Activated CD8-positive, alpha-beta T cell treated with anti-CD3 and anti-CD28 coated beads for 36 hours (primary cell): ENCODE measurements around the gene NPM1. TPM values are rescaled to one million over a fixed set of nuclear protein-coding genes. Genes with fewer than 3 reads are reported as not detected.

Experiments
- ATAC-seq: fragments of 200-7000 bp; cut with Tn5 transposase; one replicate; pipeline ENCODE4 v1.10.0; 2021; ENCODE audit warnings: mild to moderate bottlenecking, moderate library complexity
- CTCF ChIA-PET: fragments of 350-600 bp; sonication (Branson Sonifier 250); formaldehyde crosslinking; loops from one replicate; lab custom pipeline; 2021; ENCODE audit warnings: antibody characterized with exemption; lab: Charles Lee
- POLR2A ChIA-PET: fragments of 350-600 bp; sonication (Branson Sonifier 250); formaldehyde crosslinking; loops from one replicate; lab custom pipeline; 2021; ENCODE audit warnings: antibody characterized with exemption; lab: Charles Lee
- DNase-seq: peaks from one replicate; pipeline ENCODE4 v3.0.0-alpha.2; 2020
- H3K27ac Mint-ChIP-seq: one replicate; pipeline ENCODE4 v1.8.0; 2021; ENCODE audit warnings: mild to moderate bottlenecking, mixed read lengths
- H3K27me3 Mint-ChIP-seq: one replicate; pipeline ENCODE4 v1.8.0; 2021; ENCODE audit warnings: mixed read lengths
- H3K36me3 Mint-ChIP-seq: one replicate; pipeline ENCODE4 v1.8.0; 2021; ENCODE audit warnings: low read depth, mixed read lengths
- H3K4me1 Mint-ChIP-seq: one replicate; pipeline ENCODE4 v1.8.0; 2021; ENCODE audit warnings: low read depth, mixed read lengths
- H3K4me3 Mint-ChIP-seq: one replicate; pipeline ENCODE4 v1.8.0; 2021; ENCODE audit warnings: mild to moderate bottlenecking, moderate library complexity, mixed read lengths
- H3K9me3 Mint-ChIP-seq: one replicate; pipeline ENCODE4 v1.8.0; 2021; ENCODE audit warnings: mixed read lengths
- intact Hi-C: fragments of 100-400 bp; cut with micrococcal nuclease; formaldehyde crosslinking; loops from one replicate; pipeline ENCODE4 v1.10.0; 2022
- total RNA-seq, 2 experiments: library from RNA; stranded (reverse); gene quantifications; one replicate each; pipeline ENCODE4 v1.2.3, GENCODE V29; 2021
- TF ChIP-seq, protein P1 (sequence below): fragments of 200-600 bp; IDR thresholded peaks from one replicate; pipeline ENCODE4 v1.8.0; 2022; ENCODE audit warnings: antibody characterized with exemption, mild to moderate bottlenecking

NPM1 gene
- total RNA-seq, 2 experiments from 2014 or later = 3,203 to 3,498 TPM

DNA sequence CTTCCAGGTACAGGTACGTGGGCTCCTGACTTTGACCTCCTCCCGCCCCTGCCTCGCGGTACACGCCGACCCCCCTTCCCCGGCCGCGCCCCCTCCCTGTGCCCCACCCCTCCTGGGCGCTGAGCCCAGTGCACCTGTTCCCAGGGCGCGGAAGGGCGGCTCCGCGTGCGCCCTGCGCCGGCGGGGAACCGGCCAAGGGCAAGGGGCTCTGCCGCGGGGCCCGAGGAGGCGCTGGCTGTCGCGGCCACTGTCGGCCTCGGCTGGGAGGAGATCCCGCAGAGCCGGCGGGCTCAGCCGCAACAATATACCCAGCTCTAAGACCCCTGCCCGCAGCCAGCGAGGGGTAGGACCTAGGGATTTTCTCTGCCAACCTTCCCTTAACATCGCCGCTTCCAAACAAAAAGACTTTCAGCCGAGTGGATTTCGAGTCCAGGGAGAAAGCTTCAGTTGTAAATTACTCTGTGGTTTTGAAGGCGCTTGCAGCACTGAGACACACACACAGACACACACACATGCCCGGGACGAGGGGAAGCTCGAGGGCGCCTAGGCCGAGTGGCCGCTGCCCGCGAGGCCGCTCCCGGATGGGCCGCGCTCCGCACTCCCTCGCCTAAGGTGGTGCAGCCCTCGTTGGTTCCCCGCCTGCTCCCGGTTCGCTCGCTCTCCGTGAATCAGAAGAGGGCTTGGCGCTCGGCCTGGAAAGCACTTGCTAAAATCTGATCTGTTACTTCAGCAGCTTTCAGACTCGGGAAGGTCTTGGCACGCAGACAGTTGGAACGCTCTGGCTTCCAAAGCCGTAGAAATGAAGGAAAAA lies 33.0 kb downstream of the NPM1 start:
- intact Hi-C loops = no loop called here
- no peak overlapping the region for H3K27ac Mint-ChIP-seq
- ChIA-PET POLR2A (interaction anchor here (0.8 to 1.1 kb wide), 3 partner anchors 11 to 486 kb away, joined by 3 to 4 read pairs (median 3); no protein-coding TSS in a partner anchor), CTCF (interaction anchor here (0.9 to 3.6 kb wide), 3 partner anchors 11 to 63 kb away, joined by 3 to 15 read pairs (median 15); no protein-coding TSS in a partner anchor)
- H3K9me3 Mint-ChIP-seq = no peaks in the 10 kb centered on the region
- DNase-seq = no peak
- no peak for ATAC-seq
- peaks cover 25% of the 10 kb centered on the region for H3K27me3 Mint-ChIP-seq
- TF ChIP-seq, protein P1, sequence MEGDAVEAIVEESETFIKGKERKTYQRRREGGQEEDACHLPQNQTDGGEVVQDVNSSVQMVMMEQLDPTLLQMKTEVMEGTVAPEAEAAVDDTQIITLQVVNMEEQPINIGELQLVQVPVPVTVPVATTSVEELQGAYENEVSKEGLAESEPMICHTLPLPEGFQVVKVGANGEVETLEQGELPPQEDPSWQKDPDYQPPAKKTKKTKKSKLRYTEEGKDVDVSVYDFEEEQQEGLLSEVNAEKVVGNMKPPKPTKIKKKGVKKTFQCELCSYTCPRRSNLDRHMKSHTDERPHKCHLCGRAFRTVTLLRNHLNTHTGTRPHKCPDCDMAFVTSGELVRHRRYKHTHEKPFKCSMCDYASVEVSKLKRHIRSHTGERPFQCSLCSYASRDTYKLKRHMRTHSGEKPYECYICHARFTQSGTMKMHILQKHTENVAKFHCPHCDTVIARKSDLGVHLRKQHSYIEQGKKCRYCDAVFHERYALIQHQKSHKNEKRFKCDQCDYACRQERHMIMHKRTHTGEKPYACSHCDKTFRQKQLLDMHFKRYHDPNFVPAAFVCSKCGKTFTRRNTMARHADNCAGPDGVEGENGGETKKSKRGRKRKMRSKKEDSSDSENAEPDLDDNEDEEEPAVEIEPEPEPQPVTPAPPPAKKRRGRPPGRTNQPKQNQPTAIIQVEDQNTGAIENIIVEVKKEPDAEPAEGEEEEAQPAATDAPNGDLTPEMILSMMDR = no peak
- peaks cover 14% of the 10 kb centered on the region for H3K4me1 Mint-ChIP-seq
- H3K4me3 Mint-ChIP-seq = peak overlapping the region; percentile 58
- H3K36me3 Mint-ChIP-seq = no peaks in the 10 kb centered on the region

DNA sequence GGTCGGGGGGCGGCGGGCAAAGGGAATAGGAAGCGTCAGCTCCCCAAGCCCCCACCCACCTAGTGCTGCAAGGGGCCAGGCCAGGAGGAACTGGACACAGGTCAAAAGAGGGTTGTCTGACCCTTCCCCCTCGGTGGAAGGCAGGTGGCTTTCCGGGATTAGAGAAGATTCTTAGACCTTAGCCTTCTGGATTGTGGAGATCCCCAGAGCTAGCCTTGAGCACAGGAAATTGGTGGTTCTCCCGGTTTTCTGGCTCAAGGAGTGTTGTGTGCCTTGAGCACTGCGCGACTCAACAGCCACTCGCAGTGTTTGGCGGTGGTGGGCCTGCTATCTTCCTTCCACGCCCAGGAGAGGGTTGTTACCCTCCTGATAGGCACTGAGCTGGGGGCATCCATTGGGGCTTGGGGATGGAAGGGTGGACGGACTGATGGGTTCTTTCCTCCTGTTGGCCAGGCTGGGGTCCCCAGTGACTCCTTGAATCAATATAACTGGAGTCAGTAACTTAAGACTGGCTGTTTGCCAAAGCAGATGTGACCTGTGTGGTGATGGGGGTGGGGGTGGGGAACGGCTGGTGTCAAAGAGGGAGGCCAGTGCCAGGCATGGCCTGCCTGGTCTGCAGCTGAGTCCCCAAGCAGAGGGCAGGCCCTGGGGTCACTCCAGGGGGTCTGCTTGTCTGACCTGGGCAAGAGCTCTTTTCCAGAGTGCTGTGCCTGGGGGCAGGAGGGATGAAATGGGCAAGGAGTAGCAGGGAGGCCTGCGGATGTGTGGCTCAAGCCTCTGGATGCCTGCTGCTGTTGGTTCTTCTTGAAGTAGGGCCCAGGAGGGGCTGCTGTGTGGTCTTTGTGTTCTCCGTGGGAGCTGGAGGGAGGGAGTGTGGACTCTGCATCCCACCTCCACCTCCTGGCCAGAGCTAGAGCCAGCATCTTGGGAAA lies 33.9 kb downstream of the NPM1 start:
- DNase-seq = no peak
- CTCF ChIA-PET = interaction anchor here (0.9 to 3.6 kb wide), 3 partner anchors 12 to 62 kb away, joined by 3 to 15 read pairs (median 15); no protein-coding TSS in a partner anchor
- Mint-ChIP-seq H3K27ac (no peak overlapping the region), H3K4me1 (peaks cover 14% of the 10 kb centered on the region), H3K9me3 (no peaks in the 10 kb centered on the region), H3K36me3 (no peaks in the 10 kb centered on the region), H3K4me3 (no peak overlapping the region), H3K27me3 (peaks cover 25% of the 10 kb centered on the region)
- no peak for ATAC-seq
- POLR2A ChIA-PET = interaction anchor here (0.8 to 1.1 kb wide), 4 partner anchors 10 to 485 kb away, joined by 3 to 4 read pairs (median 3); no protein-coding TSS in a partner anchor
- intact Hi-C loops = no loop called here
- TF ChIP-seq, protein P1 = no peak

DNA sequence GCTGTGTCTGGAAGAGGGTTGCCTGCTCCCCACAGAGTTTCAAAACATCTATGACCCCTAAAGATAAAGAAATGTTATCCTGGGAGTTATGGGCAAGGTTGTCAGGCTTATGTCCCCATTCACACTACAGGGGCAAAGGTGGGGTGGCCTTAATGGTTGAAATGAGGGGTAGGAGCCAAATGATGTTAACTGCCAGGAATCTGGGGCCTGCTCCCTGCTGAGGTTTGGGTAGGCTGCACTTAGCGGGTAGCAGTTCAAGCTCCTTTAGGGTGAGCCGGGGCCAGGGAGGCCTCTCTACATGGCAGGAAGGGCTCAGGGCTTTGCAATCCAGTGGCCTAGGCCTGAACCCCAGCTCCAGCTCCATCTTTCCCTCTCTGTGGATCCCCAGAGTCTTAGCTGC lies 34.8 kb downstream of the NPM1 start:
- no peaks in the 10 kb centered on the region for H3K36me3 Mint-ChIP-seq
- POLR2A ChIA-PET = interaction anchor here (0.8 kb wide), 1 partner anchor 13 kb away, joined by 3 read pairs; no protein-coding TSS in a partner anchor
- no peak for DNase-seq

DNA sequence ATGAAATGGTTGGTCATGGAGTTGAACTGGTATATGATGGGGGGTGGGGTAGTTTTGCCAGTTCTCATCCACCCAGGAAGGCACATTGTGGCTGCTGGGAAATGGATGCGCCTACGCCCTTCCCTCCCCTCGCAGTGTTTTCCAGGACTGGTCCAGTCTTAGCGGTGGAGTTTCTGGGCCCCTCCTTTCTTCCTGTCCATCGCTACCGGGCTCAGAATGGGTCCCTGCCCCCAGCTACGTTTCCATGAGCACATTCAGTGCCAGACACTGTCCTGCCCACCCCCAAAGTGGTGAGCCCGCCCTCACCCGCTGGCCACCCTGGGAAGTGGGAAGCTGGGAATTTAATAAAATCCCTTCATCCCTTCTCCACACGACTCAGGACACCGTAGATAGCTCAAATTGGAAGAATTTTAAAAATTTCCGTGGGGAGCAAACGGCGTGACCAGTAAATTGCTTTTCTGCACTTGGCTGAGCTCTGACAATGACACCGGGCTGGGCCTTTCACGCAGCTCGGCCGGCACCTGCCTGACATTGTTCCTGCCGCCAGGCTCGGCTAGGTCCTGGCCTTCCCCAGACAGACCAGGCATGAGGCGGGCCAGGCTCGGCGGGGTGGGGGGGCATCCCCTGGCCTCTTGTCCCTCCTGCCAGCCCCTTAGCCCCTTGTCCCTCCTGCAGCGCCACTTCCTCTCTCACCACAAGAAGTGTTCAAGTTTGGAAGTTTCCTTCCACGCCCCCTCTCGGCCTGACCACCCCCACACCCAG lies 35.4 kb downstream of the NPM1 start:
- peaks cover 14% of the 10 kb centered on the region for H3K4me1 Mint-ChIP-seq
- no peaks in the 10 kb centered on the region for H3K9me3 Mint-ChIP-seq
- peaks cover 25% of the 10 kb centered on the region for H3K27me3 Mint-ChIP-seq
- H3K27ac Mint-ChIP-seq = no peak overlapping the region
- no peak for DNase-seq
- ATAC-seq = no peak
- intact Hi-C loops = no loop called here
- TF ChIP-seq, protein P1 = no peak
- ChIA-PET POLR2A (interaction anchor here (1.0 kb wide), 1 partner anchor 9 kb away, joined by 3 read pairs; no protein-coding TSS in a partner anchor), CTCF (no interaction called here)
- H3K36me3 Mint-ChIP-seq = no peaks in the 10 kb centered on the region
- no peak overlapping the region for H3K4me3 Mint-ChIP-seq

More for the DNA sequence above, 34.8 kb downstream of the NPM1 start:
- H3K4me3 Mint-ChIP-seq = no peak overlapping the region
- intact Hi-C loops = no loop called here
- no peak for ATAC-seq
- H3K27me3 Mint-ChIP-seq = peaks cover 25% of the 10 kb centered on the region
- peaks cover 14% of the 10 kb centered on the region for H3K4me1 Mint-ChIP-seq
- H3K9me3 Mint-ChIP-seq = no peaks in the 10 kb centered on the region
- TF ChIP-seq, protein P1 = no peak
- H3K27ac Mint-ChIP-seq = no peak overlapping the region
- CTCF ChIA-PET = no interaction called here
